ENCODE data around the gene PAK5.
A peak's percentile ranks its signal among the peaks of the same experiment; 100 is the strongest.

Gene PAK5

GRCh38 chr20:9838378-9839295 lies at the start of gene PAK5:
TSS of gene PAK5 (minus strand) at chr20:9839076. CDS start at chr20:9644328, 194,748 bp downstream.
- peak; percentile 60 to 74 for DNase-seq

- no peak for DNase-seq
Measured at GRCh38 chr20:9887706-9888105, 48.8 kb upstream of the PAK5 start.

GRCh38 chr20:9886227-9886626 lies 47.4 kb upstream of the PAK5 start:
- no peak for DNase-seq

- DNase-seq: no peak
Measured at GRCh38 chr20:9884666-9885065, 45.8 kb upstream of the PAK5 start.

- peak in 1 of 2 donors; percentile 10 for DNase-seq
Measured at GRCh38 chr20:9884061-9884460, 45.2 kb upstream of the PAK5 start.

GRCh38 chr20:9877932-9878495 lies 39.1 kb upstream of the PAK5 start:
- DNase-seq: no peak

GRCh38 chr20:9867196-9867980 lies 28.5 kb upstream of the PAK5 start:
- DNase-seq: no peak

- no peak for DNase-seq
Measured at GRCh38 chr20:9852566-9852965, 13.7 kb upstream of the PAK5 start.

GRCh38 chr20:9839626-9840025 lies 750 bp upstream of the PAK5 start:
- DNase-seq: no peak

- no peak for DNase-seq
Measured at GRCh38 chr20:9838035-9838377, 870 bp downstream of the PAK5 start.

GRCh38 chr20:9837634-9838033 lies 1.2 kb downstream of the PAK5 start:
- DNase-seq: no peak

GRCh38 chr20:9835302-9835701 lies 3.6 kb downstream of the PAK5 start:
- no peak for DNase-seq

- no peak for DNase-seq
Measured at GRCh38 chr20:9831032-9831431, 7.8 kb downstream of the PAK5 start.

GRCh38 chr20:9829835-9830234 lies 9.0 kb downstream of the PAK5 start:
- DNase-seq: no peak

GRCh38 chr20:9817654-9818053 lies 21.2 kb downstream of the PAK5 start:
- no peak for DNase-seq

GRCh38 chr20:9815632-9816031 lies 23.2 kb downstream of the PAK5 start:
- no peak for DNase-seq

GRCh38 chr20:9810738-9811137 lies 28.1 kb downstream of the PAK5 start:
- DNase-seq: no peak

GRCh38 chr20:9809271-9809670 lies 29.6 kb downstream of the PAK5 start:
- DNase-seq: no peak

GRCh38 chr20:9808166-9808565 lies 30.7 kb downstream of the PAK5 start:
- no peak for DNase-seq

GRCh38 chr20:9807136-9807535 lies 31.7 kb downstream of the PAK5 start:
- DNase-seq: no peak

- no peak for DNase-seq
Measured at GRCh38 chr20:9800421-9800820, 38.5 kb downstream of the PAK5 start.

- DNase-seq: no peak
Measured at GRCh38 chr20:9794831-9795230, 44.0 kb downstream of the PAK5 start.

- DNase-seq: no peak
Measured at GRCh38 chr20:9792674-9793073, 46.2 kb downstream of the PAK5 start.

GRCh38 chr20:9789131-9789530 lies 49.7 kb downstream of the PAK5 start:
- DNase-seq: no peak

Measured in hippocampal formation (tissue), 2 donors.